ENCODE data around the gene MLEC. TPM values are rescaled to one million over a fixed set of nuclear protein-coding genes. Genes with fewer than 3 reads are reported as not detected.

Gene MLEC
- total and polyA plus RNA-seq, 2 of the 13 experiments (the other 11 are each of a cell fraction or from before 2014, with no cell fraction given): 49.8 to 156 TPM

DNA sequence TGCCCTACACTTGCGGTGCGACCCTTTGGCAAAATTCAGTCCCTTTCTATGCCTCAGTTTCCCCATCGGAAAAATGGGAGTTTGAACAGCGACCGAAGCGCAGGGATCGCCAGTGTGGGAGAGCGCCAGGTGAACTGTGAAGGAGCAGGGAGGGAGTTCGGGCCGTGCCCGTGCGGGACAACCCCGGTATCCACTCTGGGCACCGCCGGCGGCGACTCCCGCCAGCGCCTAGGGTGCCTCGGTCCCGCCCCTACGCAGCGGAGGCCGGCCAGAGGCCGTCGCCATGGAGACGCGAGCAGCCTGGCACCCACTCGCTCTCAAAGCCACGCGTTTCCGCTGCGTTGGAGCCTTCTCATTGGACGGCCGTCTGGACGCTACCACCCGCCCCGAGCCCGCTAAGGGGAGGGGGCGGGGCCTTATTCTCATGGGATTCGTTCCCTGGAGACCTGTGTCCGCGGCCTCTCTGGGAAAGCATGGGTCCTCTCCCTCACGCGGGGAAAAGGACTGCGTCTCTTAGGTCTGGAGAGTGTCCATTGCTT lies 729 bp upstream of the MLEC start (continued):
- TF ChIP-seq, protein P1, sequence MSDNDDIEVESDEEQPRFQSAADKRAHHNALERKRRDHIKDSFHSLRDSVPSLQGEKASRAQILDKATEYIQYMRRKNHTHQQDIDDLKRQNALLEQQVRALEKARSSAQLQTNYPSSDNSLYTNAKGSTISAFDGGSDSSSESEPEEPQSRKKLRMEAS (IDR thresholded peaks at IDR 0.05): no peak
- TF ChIP-seq RBM22 (optimal IDR thresholded peaks at IDR 0.05; ENCODE audit: low read length) (no peak), ESRRA (CRISPR knock-in tag; IDR thresholded peaks at IDR 0.05; ENCODE audit: low read depth) (no peak), MXD4 (CRISPR knock-in tag; IDR thresholded peaks at IDR 0.05) (0 out of 2 replicates have a peak, but pooled peaks have one; percentile 20), ZNF552 (CRISPR knock-in tag; IDR thresholded peaks at IDR 0.05; ENCODE audit: borderline replicate concordance) (no peak), IKZF1 (IDR thresholded peaks at IDR 0.05) (no peak), ZNF235 (CRISPR knock-in tag; IDR thresholded peaks at IDR 0.05; ENCODE audit: borderline replicate concordance) (no peak), RAD51 (IDR thresholded peaks at IDR 0.05; ENCODE audit: borderline replicate concordance) (no peak), MTF1 (CRISPR knock-in tag; IDR thresholded peaks at IDR 0.05) (no peak), ETV5 (CRISPR knock-in tag; IDR thresholded peaks at IDR 0.05; ENCODE audit: borderline replicate concordance) (peak; percentile 22; the same call in 1 of the 2 replicates), SNAI1 (CRISPR knock-in tag; IDR thresholded peaks at IDR 0.05; ENCODE audit: borderline replicate concordance) (no peak)
- TF ChIP-seq, protein P2, sequence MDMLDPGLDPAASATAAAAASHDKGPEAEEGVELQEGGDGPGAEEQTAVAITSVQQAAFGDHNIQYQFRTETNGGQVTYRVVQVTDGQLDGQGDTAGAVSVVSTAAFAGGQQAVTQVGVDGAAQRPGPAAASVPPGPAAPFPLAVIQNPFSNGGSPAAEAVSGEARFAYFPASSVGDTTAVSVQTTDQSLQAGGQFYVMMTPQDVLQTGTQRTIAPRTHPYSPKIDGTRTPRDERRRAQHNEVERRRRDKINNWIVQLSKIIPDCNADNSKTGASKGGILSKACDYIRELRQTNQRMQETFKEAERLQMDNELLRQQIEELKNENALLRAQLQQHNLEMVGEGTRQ (IDR thresholded peaks at IDR 0.05; ENCODE audit: low read depth, low read length): no peak
- TF ChIP-seq, protein P2 (CRISPR knock-in tag; IDR thresholded peaks at IDR 0.05; ENCODE audit: borderline replicate concordance): no peak
- TF ChIP-seq, protein P3, sequence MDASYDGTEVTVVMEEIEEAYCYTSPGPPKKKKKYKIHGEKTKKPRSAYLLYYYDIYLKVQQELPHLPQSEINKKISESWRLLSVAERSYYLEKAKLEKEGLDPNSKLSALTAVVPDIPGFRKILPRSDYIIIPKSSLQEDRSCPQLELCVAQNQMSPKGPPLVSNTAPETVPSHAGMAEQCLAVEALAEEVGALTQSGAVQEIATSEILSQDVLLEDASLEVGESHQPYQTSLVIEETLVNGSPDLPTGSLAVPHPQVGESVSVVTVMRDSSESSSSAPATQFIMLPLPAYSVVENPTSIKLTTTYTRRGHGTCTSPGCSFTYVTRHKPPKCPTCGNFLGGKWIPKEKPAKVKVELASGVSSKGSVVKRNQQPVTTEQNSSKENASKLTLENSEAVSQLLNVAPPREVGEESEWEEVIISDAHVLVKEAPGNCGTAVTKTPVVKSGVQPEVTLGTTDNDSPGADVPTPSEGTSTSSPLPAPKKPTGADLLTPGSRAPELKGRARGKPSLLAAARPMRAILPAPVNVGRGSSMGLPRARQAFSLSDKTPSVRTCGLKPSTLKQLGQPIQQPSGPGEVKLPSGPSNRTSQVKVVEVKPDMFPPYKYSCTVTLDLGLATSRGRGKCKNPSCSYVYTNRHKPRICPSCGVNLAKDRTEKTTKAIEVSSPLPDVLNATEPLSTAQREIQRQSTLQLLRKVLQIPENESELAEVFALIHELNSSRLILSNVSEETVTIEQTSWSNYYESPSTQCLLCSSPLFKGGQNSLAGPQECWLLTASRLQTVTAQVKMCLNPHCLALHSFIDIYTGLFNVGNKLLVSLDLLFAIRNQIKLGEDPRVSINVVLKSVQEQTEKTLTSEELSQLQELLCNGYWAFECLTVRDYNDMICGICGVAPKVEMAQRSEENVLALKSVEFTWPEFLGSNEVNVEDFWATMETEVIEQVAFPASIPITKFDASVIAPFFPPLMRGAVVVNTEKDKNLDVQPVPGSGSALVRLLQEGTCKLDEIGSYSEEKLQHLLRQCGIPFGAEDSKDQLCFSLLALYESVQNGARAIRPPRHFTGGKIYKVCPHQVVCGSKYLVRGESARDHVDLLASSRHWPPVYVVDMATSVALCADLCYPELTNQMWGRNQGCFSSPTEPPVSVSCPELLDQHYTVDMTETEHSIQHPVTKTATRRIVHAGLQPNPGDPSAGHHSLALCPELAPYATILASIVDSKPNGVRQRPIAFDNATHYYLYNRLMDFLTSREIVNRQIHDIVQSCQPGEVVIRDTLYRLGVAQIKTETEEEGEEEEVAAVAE (CRISPR knock-in tag; IDR thresholded peaks at IDR 0.05; ENCODE audit: borderline replicate concordance): no peak
- TF ChIP-seq, protein P4, sequence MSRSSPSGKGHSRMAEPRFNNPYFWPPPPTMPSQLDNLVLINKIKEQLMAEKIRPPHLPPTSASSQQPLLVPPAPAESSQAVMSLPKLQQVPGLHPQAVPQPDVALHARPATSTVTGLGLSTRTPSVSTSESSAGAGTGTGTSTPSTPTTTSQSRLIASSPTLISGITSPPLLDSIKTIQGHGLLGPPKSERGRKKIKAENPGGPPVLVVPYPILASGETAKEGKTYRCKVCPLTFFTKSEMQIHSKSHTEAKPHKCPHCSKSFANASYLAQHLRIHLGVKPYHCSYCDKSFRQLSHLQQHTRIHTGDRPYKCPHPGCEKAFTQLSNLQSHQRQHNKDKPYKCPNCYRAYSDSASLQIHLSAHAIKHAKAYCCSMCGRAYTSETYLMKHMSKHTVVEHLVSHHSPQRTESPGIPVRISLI (CRISPR knock-in tag; IDR thresholded peaks at IDR 0.05; ENCODE audit: borderline replicate concordance): no peak
- TF ChIP-seq, protein P5, sequence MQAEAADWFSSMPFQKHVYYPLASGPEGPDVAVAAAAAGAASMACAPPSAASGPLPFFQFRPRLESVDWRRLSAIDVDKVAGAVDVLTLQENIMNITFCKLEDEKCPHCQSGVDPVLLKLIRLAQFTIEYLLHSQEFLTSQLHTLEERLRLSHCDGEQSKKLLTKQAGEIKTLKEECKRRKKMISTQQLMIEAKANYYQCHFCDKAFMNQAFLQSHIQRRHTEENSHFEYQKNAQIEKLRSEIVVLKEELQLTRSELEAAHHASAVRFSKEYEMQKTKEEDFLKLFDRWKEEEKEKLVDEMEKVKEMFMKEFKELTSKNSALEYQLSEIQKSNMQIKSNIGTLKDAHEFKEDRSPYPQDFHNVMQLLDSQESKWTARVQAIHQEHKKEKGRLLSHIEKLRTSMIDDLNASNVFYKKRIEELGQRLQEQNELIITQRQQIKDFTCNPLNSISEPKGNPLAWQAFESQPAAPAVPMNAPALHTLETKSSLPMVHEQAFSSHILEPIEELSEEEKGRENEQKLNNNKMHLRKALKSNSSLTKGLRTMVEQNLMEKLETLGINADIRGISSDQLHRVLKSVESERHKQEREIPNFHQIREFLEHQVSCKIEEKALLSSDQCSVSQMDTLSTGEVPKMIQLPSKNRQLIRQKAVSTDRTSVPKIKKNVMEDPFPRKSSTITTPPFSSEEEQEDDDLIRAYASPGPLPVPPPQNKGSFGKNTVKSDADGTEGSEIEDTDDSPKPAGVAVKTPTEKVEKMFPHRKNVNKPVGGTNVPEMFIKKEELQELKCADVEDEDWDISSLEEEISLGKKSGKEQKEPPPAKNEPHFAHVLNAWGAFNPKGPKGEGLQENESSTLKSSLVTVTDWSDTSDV (CRISPR knock-in tag; IDR thresholded peaks at IDR 0.05): no peak
